ENCODE data around the gene ZBTB16.

DNA sequence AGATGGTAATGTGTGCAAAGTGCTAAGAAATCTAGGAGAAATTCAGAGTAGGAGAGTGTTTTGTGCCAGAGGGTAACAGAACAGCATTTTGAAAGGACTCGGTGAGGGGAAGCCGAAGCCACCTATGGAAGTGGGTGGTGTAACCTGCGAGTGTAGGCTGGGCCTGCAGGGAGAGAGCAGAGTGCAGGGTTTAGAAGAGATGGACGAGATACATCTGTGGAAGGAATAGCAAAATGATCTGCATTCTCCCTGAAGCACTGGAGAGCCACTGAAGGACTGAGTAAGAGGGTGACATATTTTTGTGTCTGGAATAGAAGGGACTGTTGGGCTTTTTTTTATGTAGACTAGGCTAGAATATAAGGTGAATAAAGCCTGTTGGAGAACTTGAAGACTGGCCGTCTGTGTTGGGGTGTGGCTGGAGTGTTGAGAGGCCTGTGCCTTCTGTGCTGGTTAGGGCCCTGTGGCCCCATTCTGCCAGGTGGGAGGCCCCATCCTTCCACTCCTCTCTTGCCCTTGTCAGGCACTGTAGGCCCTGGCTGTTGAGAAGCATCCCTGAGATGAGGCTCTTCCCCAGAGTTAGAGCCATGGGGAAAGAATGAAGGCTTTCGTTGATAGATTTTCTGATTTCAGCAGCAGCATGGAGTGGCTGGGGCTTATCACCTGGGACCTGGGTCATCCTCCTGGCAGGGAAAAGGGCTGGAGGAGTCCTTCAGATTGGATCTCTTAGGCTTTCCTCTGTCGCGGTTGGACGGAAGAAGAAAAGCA lies 102.2 kb downstream of the ZBTB16 start:
- TF ChIP-seq, protein P1, sequence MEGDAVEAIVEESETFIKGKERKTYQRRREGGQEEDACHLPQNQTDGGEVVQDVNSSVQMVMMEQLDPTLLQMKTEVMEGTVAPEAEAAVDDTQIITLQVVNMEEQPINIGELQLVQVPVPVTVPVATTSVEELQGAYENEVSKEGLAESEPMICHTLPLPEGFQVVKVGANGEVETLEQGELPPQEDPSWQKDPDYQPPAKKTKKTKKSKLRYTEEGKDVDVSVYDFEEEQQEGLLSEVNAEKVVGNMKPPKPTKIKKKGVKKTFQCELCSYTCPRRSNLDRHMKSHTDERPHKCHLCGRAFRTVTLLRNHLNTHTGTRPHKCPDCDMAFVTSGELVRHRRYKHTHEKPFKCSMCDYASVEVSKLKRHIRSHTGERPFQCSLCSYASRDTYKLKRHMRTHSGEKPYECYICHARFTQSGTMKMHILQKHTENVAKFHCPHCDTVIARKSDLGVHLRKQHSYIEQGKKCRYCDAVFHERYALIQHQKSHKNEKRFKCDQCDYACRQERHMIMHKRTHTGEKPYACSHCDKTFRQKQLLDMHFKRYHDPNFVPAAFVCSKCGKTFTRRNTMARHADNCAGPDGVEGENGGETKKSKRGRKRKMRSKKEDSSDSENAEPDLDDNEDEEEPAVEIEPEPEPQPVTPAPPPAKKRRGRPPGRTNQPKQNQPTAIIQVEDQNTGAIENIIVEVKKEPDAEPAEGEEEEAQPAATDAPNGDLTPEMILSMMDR (IDR thresholded peaks at IDR 0.05), result no peak
- no peak for TF ChIP-seq ZFX (IDR thresholded peaks at IDR 0.05; ENCODE audit: borderline replicate concordance)
